Measurements from ENCODE around the gene SMIM35.

SMIM35 gene

DNA sequence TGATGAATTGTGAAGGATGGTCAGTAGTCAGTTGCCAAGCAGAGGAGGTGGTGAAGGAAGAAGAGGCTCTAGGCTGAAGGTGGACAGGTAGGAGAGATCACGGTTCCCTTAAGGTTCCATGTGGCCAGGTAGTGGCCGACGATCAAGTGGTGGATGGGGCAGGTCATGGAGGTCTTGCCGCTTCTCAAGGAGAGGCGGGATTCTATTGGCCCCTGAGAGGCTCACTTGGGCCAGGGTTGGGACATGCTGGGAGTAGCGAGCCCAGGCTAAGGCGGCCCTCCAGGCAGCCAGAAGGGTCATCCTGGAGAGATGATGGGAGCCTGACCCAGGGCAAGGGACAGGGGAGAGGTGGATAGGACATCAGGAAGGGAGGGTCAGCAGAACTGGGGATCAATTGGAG lies 30.8 kb downstream of the SMIM35 start:
- DNase-seq: no peak

DNA sequence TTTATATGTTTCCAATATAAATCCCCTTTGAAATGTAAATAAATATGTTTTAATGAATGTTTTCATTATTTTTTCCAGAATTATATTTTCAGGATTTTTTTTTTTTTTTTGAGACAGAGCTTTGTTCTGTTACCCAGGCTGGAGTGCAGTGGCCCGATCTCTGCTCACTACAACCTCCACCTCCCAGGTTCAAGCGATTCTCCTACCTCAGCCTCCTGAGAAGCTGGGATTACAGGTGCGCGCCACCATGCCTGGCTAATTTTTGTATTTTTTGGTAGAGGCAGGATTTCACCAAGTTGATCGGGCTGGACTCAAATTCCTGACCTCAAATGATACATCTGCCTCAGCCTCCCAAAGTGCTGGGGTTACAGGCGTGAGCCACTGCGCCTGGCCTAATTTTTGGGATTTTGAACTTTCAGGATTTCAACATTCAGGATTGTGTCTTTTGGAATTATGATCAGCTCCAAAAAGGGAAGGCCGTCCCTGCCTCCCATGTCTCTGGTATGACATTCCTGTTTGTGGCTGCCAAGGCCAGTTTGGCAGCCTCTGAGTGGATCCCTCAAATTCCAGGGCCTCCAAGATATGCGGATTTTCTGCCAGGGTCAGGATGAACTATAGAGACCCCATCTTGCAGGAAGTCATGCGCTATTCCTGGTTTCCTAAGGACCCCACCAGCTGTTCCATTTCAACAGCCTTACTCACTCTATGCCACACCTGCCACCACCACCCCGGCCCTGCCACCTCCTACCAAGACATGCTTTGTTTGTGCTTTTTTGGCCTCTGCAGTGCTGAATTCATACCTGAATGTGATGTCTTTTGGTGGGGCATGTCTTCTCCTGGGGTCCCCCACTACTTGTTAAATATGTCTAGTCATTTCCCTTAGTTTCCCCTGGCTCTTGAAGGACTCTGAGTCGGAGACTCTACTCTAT lies 31.8 kb downstream of the SMIM35 start:
- DNase-seq: no peak

DNA sequence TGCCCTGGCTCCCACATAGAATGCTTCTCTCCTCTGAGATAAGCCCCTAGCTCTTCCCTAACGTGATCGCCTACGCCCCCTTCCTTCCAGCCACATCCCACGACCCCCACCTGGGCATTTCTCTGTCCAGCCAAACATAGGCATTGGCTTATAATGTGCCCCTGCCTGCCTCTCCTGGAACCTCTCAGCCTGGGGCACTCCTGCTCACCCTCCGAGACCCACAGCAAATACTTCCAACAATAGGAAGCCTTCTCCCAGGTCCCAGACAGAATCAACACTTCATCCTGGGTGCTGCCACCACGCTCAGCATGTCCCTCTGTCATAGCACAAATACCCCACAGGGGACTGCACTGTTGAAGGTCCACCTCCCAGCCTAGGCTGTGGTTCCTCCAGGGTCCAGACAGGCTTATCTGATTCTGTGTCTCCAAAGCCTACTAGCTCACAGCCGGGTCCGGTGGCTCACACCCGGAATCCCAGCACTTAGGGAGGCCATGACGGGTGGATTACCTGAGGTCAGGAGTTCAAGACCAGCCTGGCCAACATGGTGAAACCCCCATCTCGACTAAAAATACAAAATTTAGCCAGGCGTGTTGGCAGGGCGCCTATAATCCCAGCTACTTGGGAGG lies 34.1 kb downstream of the SMIM35 start:
- no peak for DNase-seq

GRCh38 chr11:118051611-118052461 lies 34.9 kb downstream of the SMIM35 start:
- peak; percentile 66 for DNase-seq

DNA sequence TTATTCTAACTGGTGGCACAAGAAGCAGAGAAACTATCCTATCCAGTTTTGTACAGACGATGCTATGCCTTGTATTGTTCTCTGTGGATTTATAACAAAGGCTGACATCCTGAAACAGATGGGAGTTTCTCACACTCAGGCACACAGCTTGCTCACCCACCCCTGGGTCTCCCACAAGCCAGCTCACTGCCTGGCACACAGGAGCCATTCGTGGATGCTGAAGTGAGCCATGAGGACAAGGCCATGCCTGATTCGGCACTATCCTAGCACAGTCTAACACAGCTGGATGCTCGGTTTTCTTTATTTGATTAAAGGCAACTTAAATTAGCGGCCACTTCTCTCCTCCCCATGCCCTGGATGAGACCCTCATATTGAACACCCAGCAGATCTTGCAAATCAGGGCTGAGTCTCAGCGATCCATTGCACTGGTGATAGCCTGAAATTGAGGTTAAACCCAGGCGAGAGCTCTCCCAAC lies 35.6 kb downstream of the SMIM35 start:
- DNase-seq: no peak

GRCh38 chr11:118050208-118050891 lies 36.4 kb downstream of the SMIM35 start:
- DNase-seq: no peak

DNA sequence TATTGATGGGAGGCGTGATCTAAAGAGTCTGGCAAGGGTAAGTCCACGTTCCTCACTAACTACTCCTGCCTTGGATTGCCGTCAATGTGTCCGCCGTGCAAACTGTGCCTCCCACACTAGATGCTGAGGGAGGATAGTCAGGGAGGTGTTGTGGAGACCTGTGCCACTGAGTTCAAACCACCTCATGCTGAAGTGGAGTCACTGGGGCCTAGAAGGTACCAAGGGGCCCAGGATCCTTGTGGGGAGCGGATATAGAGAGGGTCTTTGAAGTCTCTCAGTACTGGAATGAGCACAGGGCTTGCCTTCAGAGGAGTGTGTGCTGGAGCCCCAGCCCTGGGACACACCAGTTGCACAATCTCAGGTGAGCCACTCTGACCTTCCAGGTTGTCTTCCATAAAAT lies 37.0 kb downstream of the SMIM35 start:
- DNase-seq: no peak

DNA sequence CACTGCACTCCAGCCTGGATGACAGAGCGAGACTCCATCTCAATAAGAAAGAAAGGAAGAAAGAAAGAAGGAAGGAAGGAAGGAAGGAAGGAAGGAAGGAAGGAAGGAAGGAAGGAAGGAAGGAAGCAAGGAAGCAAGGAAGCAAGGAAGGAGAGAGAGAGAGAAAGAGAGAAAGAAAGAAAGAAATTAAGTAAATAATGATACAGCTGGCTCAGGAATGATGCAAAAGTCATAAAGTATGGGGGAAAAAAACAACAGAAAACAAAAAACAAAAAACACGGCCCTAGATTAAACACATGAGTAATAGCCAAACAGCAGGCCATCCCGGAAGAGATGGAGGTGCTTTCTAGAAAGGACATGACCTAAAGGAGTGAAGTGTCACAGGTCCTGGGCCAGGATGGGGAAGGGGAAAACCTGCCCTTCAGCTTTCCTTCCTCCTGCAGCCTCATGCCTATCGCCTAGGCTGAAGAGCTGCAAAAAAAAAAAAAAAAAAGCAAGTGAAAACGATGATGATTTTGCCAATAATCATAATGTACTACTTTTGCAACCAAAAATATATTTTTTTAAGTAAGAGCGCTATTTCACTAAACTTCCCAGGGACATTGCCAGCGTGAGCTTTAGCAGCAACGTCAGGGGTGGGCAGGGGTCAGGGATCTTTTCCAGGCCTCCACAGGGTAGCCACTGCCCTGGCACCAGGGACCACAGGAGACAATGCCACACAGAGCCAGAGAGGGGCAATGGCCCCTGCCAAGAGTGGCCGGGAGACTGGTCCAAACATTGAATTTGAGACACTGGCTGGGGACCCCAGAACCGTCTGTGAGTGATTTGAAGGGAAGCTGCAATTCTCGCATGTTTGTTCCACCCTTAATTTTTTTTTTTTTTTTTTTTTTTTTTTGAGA lies 38.0 kb downstream of the SMIM35 start:
- no peak for DNase-seq

- DNase-seq: no peak
Observed at GRCh38 chr11:118047749-118048148, 39.0 kb downstream of the SMIM35 start.

DNA sequence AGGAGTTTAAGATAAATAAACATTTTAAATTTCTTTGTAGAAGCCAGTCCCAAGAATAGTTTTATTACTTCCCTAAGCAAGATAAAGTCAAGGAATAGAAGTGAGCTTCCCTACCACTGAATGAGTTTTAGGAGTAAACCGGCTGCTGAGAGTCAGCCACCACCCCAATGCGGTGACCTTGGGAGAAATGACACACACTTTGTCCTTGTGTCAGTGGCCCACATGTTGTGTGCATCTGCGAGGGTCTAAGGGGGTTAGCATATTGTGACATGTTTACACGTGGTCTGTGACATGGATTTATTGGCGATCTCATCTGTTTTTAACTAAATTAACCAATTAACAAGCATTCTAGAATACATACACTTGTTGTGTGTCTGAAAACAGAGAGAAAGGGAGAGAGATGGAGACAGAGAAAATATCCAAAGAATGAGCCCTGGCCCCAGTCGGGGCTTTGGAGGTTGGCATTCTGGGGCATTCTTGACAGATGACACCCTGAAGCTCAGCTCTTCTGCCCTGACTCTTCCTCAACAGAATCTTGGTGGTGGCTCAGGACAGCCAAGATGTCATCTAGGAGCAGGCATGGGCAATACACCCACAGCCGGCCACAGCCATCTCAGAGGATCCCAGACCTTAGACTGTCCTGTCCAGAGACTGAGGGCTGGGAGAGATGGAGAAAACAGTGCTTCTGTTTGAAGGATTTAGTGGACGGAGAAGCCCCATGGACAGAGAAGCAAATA lies 39.6 kb downstream of the SMIM35 start:
- DNase-seq: peak; percentile 11

- peak; percentile 26 for DNase-seq
Observed at GRCh38 chr11:118046051-118046963, 40.5 kb downstream of the SMIM35 start.

- no peak for DNase-seq
Observed at GRCh38 chr11:118045191-118045590, 41.6 kb downstream of the SMIM35 start.

GRCh38 chr11:118042796-118043195 lies 44.0 kb downstream of the SMIM35 start:
- no peak for DNase-seq

DNA sequence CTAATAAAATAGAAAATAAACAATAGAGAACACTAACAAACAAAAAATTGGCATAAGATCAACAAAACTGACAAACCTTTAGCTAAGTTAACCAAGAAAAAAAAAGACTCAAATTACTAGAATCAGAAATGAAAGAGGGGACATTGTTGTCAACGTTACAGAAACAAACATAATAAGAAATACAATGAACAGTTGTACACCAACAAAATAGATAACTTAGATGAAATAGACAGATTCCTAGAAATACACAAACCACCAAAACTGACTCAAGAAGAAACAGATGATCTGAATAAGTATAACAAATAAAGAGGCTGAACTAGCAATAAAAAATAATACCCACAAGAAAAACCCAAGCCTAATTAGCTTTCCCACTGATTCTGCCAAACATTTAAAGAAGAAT lies 44.6 kb downstream of the SMIM35 start:
- DNase-seq: no peak

GRCh38 chr11:118033443-118033842 lies 53.3 kb downstream of the SMIM35 start:
- no peak for DNase-seq

DNA sequence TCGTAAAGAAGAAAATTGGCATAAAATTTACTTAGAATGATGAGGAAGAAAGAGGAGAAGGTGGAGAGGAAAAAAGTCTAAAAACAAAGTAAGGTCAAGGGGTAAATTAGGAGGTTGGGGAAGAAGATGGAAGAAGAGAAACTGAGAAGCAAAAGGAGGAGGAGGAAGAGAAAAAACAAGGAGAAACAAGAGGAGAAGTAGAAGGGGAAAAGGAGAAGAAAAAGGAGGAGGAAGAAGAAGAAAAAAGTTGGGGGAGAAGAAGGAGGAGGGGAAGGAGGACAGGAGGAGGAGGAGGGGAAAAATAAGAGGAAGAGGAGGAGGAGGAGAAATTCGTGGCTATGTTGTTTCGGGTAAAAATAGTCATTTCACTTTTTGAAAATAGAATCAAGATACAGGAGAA lies 58.1 kb downstream of the SMIM35 start:
- no peak for DNase-seq

- DNase-seq: no peak
Observed at GRCh38 chr11:118027694-118028093, 59.1 kb downstream of the SMIM35 start.

GRCh38 chr11:118021146-118021545 lies 65.6 kb downstream of the SMIM35 start:
- DNase-seq: no peak

GRCh38 chr11:118018401-118018800 lies 68.4 kb downstream of the SMIM35 start:
- DNase-seq: no peak

All from stimulated activated naive CD4-positive, alpha-beta T cell treated with Interleukin-2 at 50 U/mL for 16 hours (primary cell).